ENCODE data around the gene TIMM21. TPM values are rescaled to one million over a fixed set of nuclear protein-coding genes. Genes with fewer than 3 reads are reported as not detected.

TIMM21 gene
- polyA plus RNA-seq, 1 donor (not counting 4 experiments of a cell fraction or from before 2014, with no cell fraction given): 76.0 TPM

- Histone ChIP-seq H3K27me3 (ENCODE audit: control insufficient read depth, extremely low read depth, insufficient read depth, low read length) (no peaks in the 10 kb centered on the region), H3K9ac (ENCODE audit: control insufficient read depth, extremely low read depth, insufficient read depth, low read length) (no peak overlapping the region), H3K27ac (ENCODE audit: control insufficient read depth, insufficient read depth, low read length) (no peak overlapping the region), H3K9me3 (ENCODE audit: control insufficient read depth, low read depth, low read length) (no peaks in the 10 kb centered on the region), H3K4me3 (ENCODE audit: control insufficient read depth in 2 of 3, extremely low read depth in 1 of 3, insufficient read depth in 2 of 3, low read depth in 1 of 3, low read length in 3 of 3) (no peak overlapping the region), H3K9me1 (ENCODE audit: control insufficient read depth, extremely low read depth, insufficient read depth, low read length) (no peaks in the 10 kb centered on the region), H3K4me1 (ENCODE audit: control insufficient read depth, extremely low read depth, insufficient read depth, low read length) (peaks cover 2% of the 10 kb centered on the region), H2AFZ (ENCODE audit: control insufficient read depth, low read length) (no peak overlapping the region), H3K4me2 (ENCODE audit: control insufficient read depth, extremely low read depth, insufficient read depth, low read depth, low read length) (no peak overlapping the region), H3K36me3 (ENCODE audit: control insufficient read depth in 2 of 2, extremely low read depth in 1 of 2, insufficient read depth in 2 of 2, low read length in 2 of 2) (no peaks in the 10 kb centered on the region), H4K20me1 (ENCODE audit: control insufficient read depth, extremely low read depth, insufficient read depth, low read length) (no peaks in the 10 kb centered on the region), H3K79me2 (ENCODE audit: control insufficient read depth, insufficient read depth, low read length) (no peaks in the 10 kb centered on the region)
- no peak for FAIRE-seq
- DNase-seq (ENCODE audit: low read depth, low spot score): no peak
- TF ChIP-seq CTCF (optimal IDR thresholded peaks at IDR 0.05 in 1 of 3, IDR thresholded peaks at IDR 0.05 in 1 of 3, conservative IDR thresholded peaks at IDR 0.05 in 1 of 3; ENCODE audit: extremely low read depth in 1 of 3, insufficient read depth in 2 of 3, low read length in 3 of 3) (no peak), EZH2 (IDR thresholded peaks at IDR 0.05; ENCODE audit: low read length) (no peak)
- dilution Hi-C loops (cut with MboI; ENCODE audit: extremely low pct_ligation_motif_present, low sequenced_read_pairs): no loop called here
Observed at GRCh38 chr18:74178884-74179283, 30.6 kb downstream of the TIMM21 start.

GRCh38 chr18:74179623-74180199 lies 31.4 kb downstream of the TIMM21 start:
- H3K4me1 ChIP-seq (ENCODE audit: control insufficient read depth, extremely low read depth, insufficient read depth, low read length): peaks cover 4% of the 10 kb centered on the region
- H3K79me2 ChIP-seq (ENCODE audit: control insufficient read depth, insufficient read depth, low read length): no peaks in the 10 kb centered on the region
- DNase-seq (ENCODE audit: low read depth, low spot score) (no peak), FAIRE-seq (no peak)
- H3K9ac ChIP-seq (ENCODE audit: control insufficient read depth, extremely low read depth, insufficient read depth, low read length): no peak overlapping the region
- no peaks in the 10 kb centered on the region for H3K9me3 ChIP-seq (ENCODE audit: control insufficient read depth, low read depth, low read length)
- no peak overlapping the region for H3K4me2 ChIP-seq (ENCODE audit: control insufficient read depth, extremely low read depth, insufficient read depth, low read depth, low read length)
- dilution Hi-C loops (cut with MboI; ENCODE audit: extremely low pct_ligation_motif_present, low sequenced_read_pairs): no loop called here
- H3K36me3 ChIP-seq (ENCODE audit: control insufficient read depth in 2 of 2, extremely low read depth in 1 of 2, insufficient read depth in 2 of 2, low read length in 2 of 2): no peaks in the 10 kb centered on the region
- no peaks in the 10 kb centered on the region for H4K20me1 ChIP-seq (ENCODE audit: control insufficient read depth, extremely low read depth, insufficient read depth, low read length)
- no peak for TF ChIP-seq EZH2 (IDR thresholded peaks at IDR 0.05; ENCODE audit: low read length)
- TF ChIP-seq CTCF (optimal IDR thresholded peaks at IDR 0.05 in 1 of 3, IDR thresholded peaks at IDR 0.05 in 1 of 3, conservative IDR thresholded peaks at IDR 0.05 in 1 of 3; ENCODE audit: extremely low read depth in 1 of 3, insufficient read depth in 2 of 3, low read length in 3 of 3): no peak
- H3K27me3 ChIP-seq (ENCODE audit: control insufficient read depth, extremely low read depth, insufficient read depth, low read length): no peaks in the 10 kb centered on the region
- no peak overlapping the region for H3K27ac ChIP-seq (ENCODE audit: control insufficient read depth, insufficient read depth, low read length)
- H2AFZ ChIP-seq (ENCODE audit: control insufficient read depth, low read length): no peak overlapping the region
- H3K4me3 ChIP-seq (ENCODE audit: control insufficient read depth in 2 of 3, extremely low read depth in 1 of 3, insufficient read depth in 2 of 3, low read depth in 1 of 3, low read length in 3 of 3): no peak overlapping the region
- no peaks in the 10 kb centered on the region for H3K9me1 ChIP-seq (ENCODE audit: control insufficient read depth, extremely low read depth, insufficient read depth, low read length)
